SK-N-SH treated with all-trans-retinoic acid at 6 μM for 48 hours (cell line): ENCODE data around the gene LAMC1.

Experiments used
- ARNTL ChIP-seq: fragments of 450-650 bp; formaldehyde crosslinking; IDR thresholded peaks from 2 replicates; pipeline ENCODE4 v1.5.0; 2020; ENCODE audit warnings: low read depth, mild to moderate bottlenecking, moderate library complexity, borderline replicate concordance
- CSRNP3 ChIP-seq: fragments of 250-450 bp; sonication (Bioruptor Pico); IDR thresholded peaks from 2 replicates; pipeline ENCODE4 v1.5.1; 2021; ENCODE audit warnings: mild to moderate bottlenecking, moderate library complexity
- RARB ChIP-seq: fragments of 250-450 bp; sonication (Bioruptor Pico); IDR thresholded peaks from 2 replicates; pipeline ENCODE4 v1.8.0; 2021; ENCODE audit warnings: mild to moderate bottlenecking, moderate library complexity
- ZFP30 ChIP-seq: fragments of 450-650 bp; formaldehyde crosslinking; IDR thresholded peaks from 2 replicates; pipeline ENCODE4 v1.5.0; 2022; ENCODE audit warnings: mild to moderate bottlenecking, moderate library complexity

- TF ChIP-seq ZFP30 (CRISPR knock-in tag): no peak
- TF ChIP-seq ARNTL (CRISPR knock-in tag): no peak
- no peak for TF ChIP-seq CSRNP3 (CRISPR knock-in tag)
- TF ChIP-seq RARB (CRISPR knock-in tag): no peak
Observed at GRCh38 chr1:183186841-183187240, 163.6 kb downstream of the LAMC1 start.
